Omental fat pad (tissue), 4 donors: ENCODE measurements around the gene MACROD2. TPM values are rescaled to one million over a fixed set of nuclear protein-coding genes. Genes with fewer than 3 reads are reported as not detected.

Source experiments
- ATAC-seq: fragments of 150-250 bp; one replicate; pipeline ENCODE4 v1.9.1; 2016; ENCODE audit warnings: mild to moderate bottlenecking, moderate library complexity; ENCODE audit not compliant: low FRiP score
- DNase-seq: peaks from one replicate; pipeline ENCODE4 v3.0.0-alpha.2; 2019; ENCODE audit warnings: low spot score
- CTCF ChIP-seq, 3 donors: fragments of 450-650 bp; IDR thresholded peaks; one replicate each; pipeline ENCODE4 v1.5.1; 2016 to 2017; ENCODE audit warnings: antibody characterized with exemption in 3 of 3, mild to moderate bottlenecking in 3 of 3, moderate library complexity in 2 of 3
- total RNA-seq, 4 donors: library from RNA; depleted of rRNA; stranded (reverse); fragments of >200 nt; gene quantifications; one replicate each; pipeline ENCODE4 v1.1.0, GENCODE V29; 2016

MACROD2 gene
- total RNA-seq, 4 donors from 2014 or later = 6.8 to 54.1 (median 7.4) TPM

GRCh38 chr20:15945289-15945688 lies 1950.0 kb downstream of the MACROD2 start:
- ATAC-seq = no peak
- no peak for DNase-seq
- TF ChIP-seq CTCF (IDR thresholded peaks at IDR 0.05) = no peak

- no peak for TF ChIP-seq CTCF (IDR thresholded peaks at IDR 0.05)
- DNase-seq (no peak), ATAC-seq (no peak)
These were observed 1954.1 kb downstream of the MACROD2 start for GRCh38 chr20:15949391-15949790.

GRCh38 chr20:15951658-15952057 lies 1956.3 kb downstream of the MACROD2 start:
- ATAC-seq = no peak

GRCh38 chr20:15958142-15958541 lies 1962.8 kb downstream of the MACROD2 start:
- ATAC-seq (no peak), DNase-seq (no peak)
- TF ChIP-seq CTCF (IDR thresholded peaks at IDR 0.05) = no peak

More at GRCh38 chr20:15951658-15952057, 1956.3 kb downstream of the MACROD2 start:
- TF ChIP-seq CTCF (IDR thresholded peaks at IDR 0.05) = no peak
- no peak for DNase-seq

- DNase-seq = no peak
- ATAC-seq = no peak
- no peak for TF ChIP-seq CTCF (IDR thresholded peaks at IDR 0.05)
These were observed 1969.8 kb downstream of the MACROD2 start for GRCh38 chr20:15965165-15965564.

GRCh38 chr20:15967334-15967733 lies 1972.0 kb downstream of the MACROD2 start:
- TF ChIP-seq CTCF (IDR thresholded peaks at IDR 0.05) = no peak
- no peak for ATAC-seq
- DNase-seq = no peak

- no peak for ATAC-seq
- TF ChIP-seq CTCF (IDR thresholded peaks at IDR 0.05) = no peak
- DNase-seq = no peak
These were observed 1980.9 kb downstream of the MACROD2 start for GRCh38 chr20:15976047-15976736.
